GM18867 (cell line): ENCODE measurements around the gene OPA1.

Experiments used
- ATAC-seq: cut with Tn5 transposase; IDR thresholded peaks from one replicate; pipeline ENCODE4 v1.9.1; 2021; ENCODE audit warnings: mild to moderate bottlenecking, moderate library complexity; ENCODE audit not compliant: unreplicated experiment

Gene OPA1

GRCh38 chr3:193592841-193593667 lies at the start of gene OPA1:
TSS of gene OPA1 (plus strand) at chr3:193593208. CDS start at chr3:193593378, 170 bp downstream.
- ATAC-seq: peak; percentile 97

- ATAC-seq: no peak
Observed at GRCh38 chr3:193544289-193544688, 48.7 kb upstream of the OPA1 start.

- no peak for ATAC-seq
Observed at GRCh38 chr3:193545304-193545703, 47.7 kb upstream of the OPA1 start.

- no peak for ATAC-seq
Observed at GRCh38 chr3:193546129-193546528, 46.9 kb upstream of the OPA1 start.

GRCh38 chr3:193548406-193548805 lies 44.6 kb upstream of the OPA1 start:
- no peak for ATAC-seq

GRCh38 chr3:193552923-193553322 lies 40.1 kb upstream of the OPA1 start:
- no peak for ATAC-seq

DNA sequence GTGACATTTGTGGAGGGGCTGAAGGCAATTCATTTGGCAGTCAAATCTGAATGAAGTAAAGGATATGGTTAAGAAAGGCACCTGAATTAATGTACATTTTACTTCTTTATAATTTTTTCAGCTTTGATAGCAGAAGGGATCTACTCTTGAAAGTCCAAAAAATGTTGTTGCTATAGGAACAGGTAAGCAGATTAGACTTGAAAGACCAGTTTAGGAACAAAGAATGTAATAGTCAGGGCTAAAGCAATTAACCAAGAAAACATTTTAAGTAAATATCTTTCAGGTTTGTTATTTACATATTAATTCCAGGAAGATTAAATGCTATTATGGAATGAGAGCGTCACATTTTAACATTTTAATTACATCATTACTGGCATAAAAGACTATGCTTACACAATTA lies 39.4 kb upstream of the OPA1 start:
- no peak for ATAC-seq

GRCh38 chr3:193554811-193555210 lies 38.2 kb upstream of the OPA1 start, which contains the start of gene ATP13A4:
TSS of gene ATP13A4 (minus strand) at chr3:193554895. CDS start at chr3:193554799, 96 bp downstream.
- no peak for ATAC-seq

DNA sequence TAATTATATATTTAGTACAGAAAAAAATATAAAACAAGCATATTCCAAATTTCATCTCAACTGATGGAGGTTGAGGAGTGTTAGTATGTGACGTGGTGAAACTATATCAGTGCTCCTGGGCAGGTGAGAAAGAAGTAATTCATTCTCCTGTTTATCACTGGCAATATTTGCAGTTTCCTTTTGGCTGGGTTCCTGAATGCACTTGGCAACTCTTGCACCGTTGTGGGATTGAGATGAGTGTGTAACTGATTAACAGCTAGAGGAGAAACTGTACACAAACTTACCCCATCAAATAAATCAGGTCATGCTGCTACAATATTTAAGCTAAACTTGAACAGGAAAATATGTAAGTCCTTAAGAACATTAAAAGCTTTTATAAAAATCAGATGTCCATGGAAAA lies 36.2 kb upstream of the OPA1 start:
- ATAC-seq: no peak

DNA sequence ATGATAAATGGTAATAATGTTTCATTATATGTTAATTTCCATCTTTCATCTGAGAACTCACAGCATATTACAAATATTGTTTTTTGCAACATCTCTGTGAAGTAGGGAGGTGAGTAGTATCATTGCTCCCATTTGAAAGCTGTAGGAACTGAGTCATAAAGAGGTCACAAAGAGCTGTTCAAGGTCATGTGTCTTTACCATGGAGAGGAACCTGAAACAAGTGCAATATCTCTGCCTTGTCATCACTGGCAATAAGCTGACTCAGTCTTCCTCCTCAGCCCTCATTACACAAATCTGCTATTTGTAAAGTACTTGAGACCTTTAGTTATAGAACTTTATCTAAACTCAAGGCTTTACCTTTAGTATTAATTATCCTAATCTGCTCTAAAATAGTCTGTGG lies 33.9 kb upstream of the OPA1 start:
- no peak for ATAC-seq

DNA sequence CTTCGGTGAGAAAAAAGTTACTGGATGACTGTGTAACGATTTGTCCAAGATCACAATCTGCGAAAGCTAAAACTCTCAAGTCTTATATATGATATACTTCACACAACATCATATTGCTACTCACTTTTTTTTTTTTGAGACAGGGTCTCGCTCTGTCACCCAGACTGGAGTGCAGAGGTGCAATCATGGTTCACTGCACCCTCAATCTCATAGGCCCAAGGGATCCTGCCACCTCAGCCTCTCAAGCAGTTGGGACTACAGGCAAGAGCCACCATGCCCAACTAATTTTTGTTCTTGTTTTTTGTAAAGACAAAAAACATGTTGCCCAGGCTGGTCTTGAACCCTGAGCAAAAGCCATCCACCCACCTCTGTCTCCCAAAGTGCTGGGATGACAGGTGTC lies 32.9 kb upstream of the OPA1 start:
- no peak for ATAC-seq

GRCh38 chr3:193560870-193561269 lies 32.1 kb upstream of the OPA1 start:
- ATAC-seq: no peak

- ATAC-seq: no peak
Observed at GRCh38 chr3:193563426-193563825, 29.6 kb upstream of the OPA1 start.

- ATAC-seq: no peak
Observed at GRCh38 chr3:193564012-193564411, 29.0 kb upstream of the OPA1 start.

DNA sequence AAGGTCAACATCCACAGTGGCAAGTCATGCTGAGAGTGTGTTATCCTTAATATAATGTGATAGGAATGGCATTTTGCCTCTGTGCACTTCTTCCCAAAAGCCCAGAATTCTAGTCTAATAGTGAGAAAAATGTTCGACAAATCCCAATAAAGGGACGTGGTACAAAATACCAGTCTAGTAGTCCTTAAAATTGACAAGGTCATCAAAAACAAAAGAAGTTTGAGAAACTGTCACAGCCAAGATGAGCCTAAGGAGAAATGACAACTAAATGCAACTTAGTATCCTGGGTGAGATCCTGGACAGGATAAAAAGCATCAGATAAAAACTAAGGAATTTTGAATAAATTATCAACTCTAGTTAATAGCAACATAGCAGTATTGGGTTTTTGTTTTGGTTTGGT lies 23.9 kb upstream of the OPA1 start:
- no peak for ATAC-seq

DNA sequence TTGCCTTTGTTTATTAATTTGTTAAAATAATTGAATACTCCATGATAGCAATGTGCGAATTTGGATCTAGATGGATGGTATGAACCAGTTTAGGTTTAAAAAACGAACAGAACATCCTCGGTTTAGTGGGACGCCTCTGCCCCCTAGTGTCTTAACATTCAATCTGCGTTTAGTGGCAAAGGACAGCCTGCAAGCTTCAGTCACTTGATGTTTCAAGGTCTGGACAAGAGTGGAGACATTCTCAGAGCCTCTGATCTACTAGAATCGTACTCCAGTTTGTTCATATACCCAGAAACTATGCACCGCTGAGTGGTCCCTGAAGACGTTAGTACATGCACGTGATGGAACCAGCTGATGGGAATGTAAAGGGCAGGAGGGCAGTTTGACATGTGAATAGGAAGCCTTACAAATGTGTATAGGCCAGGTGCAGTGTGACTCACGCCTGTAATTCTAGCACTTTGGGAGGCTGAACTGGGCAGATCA lies 20.5 kb upstream of the OPA1 start:
- ATAC-seq: peak; percentile 85

DNA sequence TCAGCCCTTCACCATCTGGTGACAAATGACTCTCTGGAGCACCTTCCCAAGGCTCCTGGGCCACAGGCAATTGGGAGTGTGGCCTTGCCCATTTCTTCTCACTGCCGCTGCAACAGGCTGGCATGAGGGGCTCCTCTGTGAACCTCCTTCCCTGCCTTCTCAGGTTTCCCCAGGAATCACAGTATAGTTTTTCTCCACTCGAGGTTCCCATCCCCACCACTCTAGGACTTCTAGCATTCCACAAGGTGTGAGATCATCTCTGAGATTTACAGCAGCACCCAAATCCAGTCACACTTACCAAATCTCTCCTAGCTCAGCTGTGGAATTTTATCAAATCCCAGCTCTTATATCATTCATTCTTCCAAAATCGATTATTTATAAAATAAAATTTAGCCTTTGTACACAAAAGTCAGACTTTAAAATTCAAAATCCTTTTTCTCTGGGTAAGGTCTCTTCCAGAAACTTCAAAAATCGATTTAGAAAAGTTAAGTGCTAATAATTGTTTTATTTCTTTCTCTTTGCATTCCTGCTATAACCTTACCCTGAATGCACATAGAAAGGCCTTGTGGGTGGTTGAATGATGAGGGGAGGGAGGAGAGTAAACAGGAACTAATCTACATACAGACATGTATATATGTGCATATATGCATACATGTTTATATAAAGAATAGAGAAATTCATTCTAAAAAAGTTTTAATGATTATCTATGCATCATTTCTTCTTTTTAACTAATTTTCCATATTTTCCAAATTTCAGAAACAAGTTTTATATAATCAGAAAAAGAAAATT lies 19.4 kb upstream of the OPA1 start:
- ATAC-seq: no peak

DNA sequence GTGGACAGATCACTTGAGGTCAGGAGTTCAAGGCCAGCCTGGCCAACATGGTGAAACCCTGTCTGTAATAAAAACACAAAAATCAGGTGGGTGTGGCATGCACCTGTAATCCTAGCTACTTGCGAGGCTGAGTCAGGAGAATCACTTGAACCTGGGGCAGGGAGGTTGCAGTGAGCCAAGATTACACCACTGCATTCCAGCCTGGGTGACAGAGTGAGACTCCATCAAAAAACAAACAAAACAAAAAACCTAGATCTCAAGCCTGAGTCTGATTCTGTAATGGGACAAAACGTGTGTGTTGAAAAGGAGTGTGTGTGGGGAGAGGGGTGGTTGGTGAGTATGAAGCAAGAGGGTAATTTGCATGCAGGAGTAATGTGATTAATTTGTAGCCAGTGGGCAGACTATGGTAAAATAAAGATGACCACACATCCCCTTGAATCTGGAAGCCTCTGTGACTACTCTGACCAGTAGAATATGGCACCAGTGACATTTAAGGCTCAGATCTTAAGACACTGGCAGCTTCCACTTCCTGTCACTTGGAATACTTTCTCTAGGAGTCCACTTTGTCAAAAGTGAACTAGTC lies 18.4 kb upstream of the OPA1 start:
- ATAC-seq: no peak

DNA sequence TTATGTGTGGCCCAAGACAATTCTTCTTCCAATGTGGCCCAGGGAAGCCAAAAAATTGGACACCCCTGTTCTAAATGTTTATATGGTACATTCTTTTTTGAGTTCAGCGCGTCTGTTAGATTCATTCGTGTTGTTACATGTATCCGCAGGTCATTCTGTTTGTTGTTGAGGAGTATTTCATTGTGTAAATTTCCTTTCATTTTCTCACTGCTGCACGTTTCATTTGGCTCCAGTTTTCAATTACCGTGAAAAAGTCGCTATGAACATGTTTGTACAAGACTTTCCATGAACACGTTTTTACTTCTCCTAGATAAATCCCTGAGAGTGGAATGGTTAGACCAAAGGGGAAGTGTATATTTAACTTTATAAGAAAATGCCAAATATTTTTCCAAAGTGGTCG lies 7.5 kb upstream of the OPA1 start:
- no peak for ATAC-seq

DNA sequence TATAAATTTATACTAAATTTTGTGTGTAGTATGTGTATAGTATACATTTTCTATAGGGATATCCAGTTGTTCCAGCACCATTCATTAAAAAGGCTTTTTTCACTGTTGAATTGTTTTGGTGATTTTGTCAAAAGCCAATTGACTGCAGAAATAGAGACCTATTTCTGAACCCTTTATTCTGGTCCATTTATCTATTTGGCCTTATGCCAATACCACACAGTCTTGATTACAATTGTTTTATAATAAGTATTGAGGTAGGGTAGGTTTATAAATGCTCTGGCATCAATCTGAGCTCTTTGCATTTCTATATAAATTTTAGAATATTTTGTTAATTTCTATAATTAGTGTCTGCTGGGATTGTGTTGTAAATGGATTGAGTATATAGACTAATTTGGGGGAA lies 6.5 kb upstream of the OPA1 start:
- ATAC-seq: no peak

DNA sequence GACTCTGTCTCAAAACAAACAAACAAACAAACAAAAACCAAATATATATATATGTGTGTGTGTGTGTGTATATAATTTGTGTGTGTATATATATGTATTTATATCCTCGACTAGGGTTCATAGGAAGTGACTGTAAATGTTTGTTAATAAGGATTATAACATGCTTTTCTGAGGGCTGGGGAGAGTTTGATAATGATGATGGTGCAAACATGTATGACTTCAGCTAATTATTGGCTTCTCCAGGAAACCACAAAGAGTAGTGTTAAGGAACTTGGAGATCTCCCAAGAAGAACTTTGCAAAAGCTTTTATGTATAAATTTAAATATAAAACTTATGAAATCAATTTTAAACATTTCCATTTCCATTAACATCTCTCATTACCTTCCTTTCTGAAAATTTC lies 3.9 kb upstream of the OPA1 start:
- no peak for ATAC-seq

- ATAC-seq: no peak
Observed at GRCh38 chr3:193589616-193590015, 3.4 kb upstream of the OPA1 start.
